GM12878 (cell line): ENCODE results near the gene ABL1. TPM values are rescaled to one million over a fixed set of nuclear protein-coding genes. Genes with fewer than 3 reads are reported as not detected.
A peak's percentile ranks its signal among the peaks of the same experiment; 100 is the strongest.

Source experiments
- BMI1 ChIP-seq: fragments of 450-650 bp; IDR thresholded peaks from 2 replicates; pipeline ENCODE4 v1.6.1; 2016; ENCODE audit warnings: mild to moderate bottlenecking, moderate library complexity, borderline replicate concordance
- CHD4 ChIP-seq: fragments of 200-600 bp; sonication (generic); IDR thresholded peaks from 2 replicates; pipeline ENCODE4 v1.6.1; 2016; ENCODE audit warnings: mild to moderate bottlenecking
- DPF2 ChIP-seq: fragments of 450-650 bp; IDR thresholded peaks from 2 replicates; pipeline ENCODE4 v1.6.1; 2017; ENCODE audit warnings: mild to moderate bottlenecking
- NBN ChIP-seq: fragments of 450-650 bp; IDR thresholded peaks from 2 replicates; pipeline ENCODE4 v1.6.1; 2016
- NFYA ChIP-seq: IDR thresholded peaks from 2 replicates; pipeline ENCODE4 v1.6.1; 2011; ENCODE audit warnings: low read depth, mild to moderate bottlenecking, low read length, improper control_type of control experiment, borderline replicate concordance
- NR2C1 ChIP-seq: fragments of 450-650 bp; IDR thresholded peaks from 2 replicates; pipeline ENCODE4 v1.6.1; 2017; ENCODE audit warnings: antibody characterized with exemption, mild to moderate bottlenecking, moderate library complexity
- NR2F1 ChIP-seq: fragments of 450-650 bp; conservative IDR thresholded peaks from 2 replicates; pipeline ENCODE4 v1.6.1; 2017; ENCODE audit warnings: mild to moderate bottlenecking
- POU2F2 ChIP-seq: IDR thresholded peaks from 3 replicates; pipeline ENCODE4 v1.6.1; 2011; ENCODE audit warnings: low read depth, mild to moderate bottlenecking, low read length, borderline replicate concordance
- RAD21 ChIP-seq: IDR thresholded peaks from 2 replicates; pipeline ENCODE4 v1.6.1; 2011; ENCODE audit warnings: mild to moderate bottlenecking, low read depth, low read length, moderate library complexity; ENCODE audit not compliant: insufficient read depth
- RAD51 ChIP-seq: fragments of 450-650 bp; IDR thresholded peaks from 2 replicates; pipeline ENCODE4 v1.6.1; 2016; ENCODE audit warnings: moderate library complexity, mild to moderate bottlenecking, inconsistent platforms
- RELA ChIP-seq: fragments of 450-650 bp; IDR thresholded peaks from 2 replicates; pipeline ENCODE4 v1.8.0; 2014; ENCODE audit warnings: borderline replicate concordance; ENCODE audit not compliant: partially characterized antibody
- SIN3A ChIP-seq: IDR thresholded peaks from 2 replicates; pipeline ENCODE4 v1.6.1; 2012; ENCODE audit warnings: low read depth, low read length, improper control_type of control experiment
- SRF ChIP-seq, 2 experiments: IDR thresholded peaks; 2 replicates each; pipeline ENCODE4 v1.6.1; 2011; ENCODE audit warnings: low read depth in 2 of 2, low read length in 2 of 2, mild to moderate bottlenecking in 1 of 2, moderate library complexity in 1 of 2
- ZNF24 ChIP-seq: fragments of 450-650 bp; IDR thresholded peaks from 2 replicates; pipeline ENCODE4 v1.6.1; 2017; ENCODE audit warnings: antibody characterized with exemption, mild to moderate bottlenecking
- ZNF622 ChIP-seq: fragments of 450-650 bp; IDR thresholded peaks from 2 replicates; pipeline ENCODE4 v1.6.1; 2017; ENCODE audit warnings: mild to moderate bottlenecking, inconsistent platforms
- polyA plus RNA-seq, 11 experiments: library from polyadenylated mRNA; depleted of rRNA in 4 of 11; unstranded in 6 of 11; stranded (reverse) in 5 of 11; fragments of >200 nt; fragmentation: Nextera tagmentation in 4 of 11; fragmentation: Illumina TruSeq in 1 of 11; extraction: Ambion mirVana in 4 of 11; extraction: Trizol in 1 of 11; gene quantifications; 1 replicate in 1 of 11; 2 replicates in 10 of 11; pipeline versions ENCODE4 v1.2.1 to v1.2.3, GENCODE V29; 2011 to 2016; ENCODE audit warnings: inconsistent platforms in 2 of 11, missing spikeins in 2 of 11, low read depth in 1 of 11
- total RNA-seq, 4 experiments: library from RNA; depleted of rRNA in 3 of 4; stranded (reverse); fragments of >200 nt in 3 of 4; fragmentation: Illumina TruSeq in 1 of 4; extraction: Trizol in 1 of 4; gene quantifications; 2 replicates each; pipeline versions ENCODE4 v1.2.1 to v1.2.3, GENCODE V29; 2013 to 2021
- TF ChIP-seq, protein P1 (sequence below): IDR thresholded peaks from 2 replicates; pipeline ENCODE4 v1.6.1; 2011; ENCODE audit warnings: borderline replicate concordance, low read depth, mild to moderate bottlenecking, moderate library complexity, low read length; ENCODE audit not compliant: insufficient read depth, poor library complexity, severe bottlenecking
- TF ChIP-seq, protein P2 (sequence below): IDR thresholded peaks from 2 replicates; pipeline ENCODE4 v1.6.1; 2012; ENCODE audit warnings: low read length, inconsistent platforms
- TF ChIP-seq, protein P3 (sequence below): fragments of 450-650 bp; conservative IDR thresholded peaks from 2 replicates; pipeline ENCODE4 v1.6.1; 2017; ENCODE audit warnings: mild to moderate bottlenecking, moderate library complexity
- TF ChIP-seq, protein P4 (sequence below): IDR thresholded peaks from 2 replicates; pipeline ENCODE4 v1.6.1; 2011; ENCODE audit warnings: mild to moderate bottlenecking, low read depth, low read length, moderate library complexity; ENCODE audit not compliant: insufficient replicate concordance
- TF ChIP-seq, protein P5 (sequence below): fragments of 450-650 bp; IDR thresholded peaks from 2 replicates; pipeline ENCODE4 v1.6.1; 2018; ENCODE audit warnings: borderline replicate concordance, mild to moderate bottlenecking; ENCODE audit not compliant: partially characterized antibody
- TF ChIP-seq, protein P6 (sequence below): IDR thresholded peaks from 2 replicates; pipeline ENCODE4 v1.6.1; 2012; ENCODE audit warnings: low read depth, low read length, improper control_type of control experiment

The ABL1 gene
- total and polyA plus RNA-seq, 10 of the 15 experiments (the other 5 are each of a cell fraction or from before 2014, with no cell fraction given): 0.79 to 51.5 (median 16.3) TPM

DNA sequence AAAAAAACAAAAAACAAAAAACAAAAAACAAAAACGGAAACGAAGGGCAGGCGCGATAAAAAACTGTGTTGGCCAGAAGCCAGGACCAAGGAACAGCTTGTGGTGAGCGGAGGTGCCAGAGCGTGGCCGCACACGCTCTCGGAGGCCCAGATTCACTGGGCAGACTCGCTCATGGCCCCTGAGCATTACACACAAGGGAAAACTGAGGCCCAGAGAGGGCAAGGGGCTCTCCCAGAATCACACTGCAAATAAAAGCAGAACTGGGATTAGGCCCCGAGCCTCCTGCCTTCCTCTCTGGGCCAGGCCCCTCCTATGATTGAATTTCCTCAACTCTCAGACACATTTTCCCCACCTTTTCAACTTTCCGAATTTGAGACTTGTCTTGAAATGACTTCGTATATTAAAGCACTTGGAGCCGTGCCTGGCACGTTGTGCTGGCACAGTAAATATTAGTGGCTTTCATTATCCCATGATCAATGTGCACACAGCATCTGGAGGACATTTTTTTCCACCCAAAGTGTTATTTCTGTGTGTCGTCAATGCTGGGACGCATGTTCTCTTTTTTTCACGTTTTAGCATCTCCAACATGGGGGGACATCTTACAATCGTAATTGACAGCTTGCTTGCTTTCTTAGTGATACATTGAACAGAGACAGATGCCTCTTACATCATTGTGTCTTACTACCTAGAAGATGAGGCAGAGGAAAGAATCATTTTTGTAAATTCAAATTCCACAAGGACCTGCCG lies 96.6 kb downstream of the ABL1 start (continued):
- TF ChIP-seq, protein P1, sequence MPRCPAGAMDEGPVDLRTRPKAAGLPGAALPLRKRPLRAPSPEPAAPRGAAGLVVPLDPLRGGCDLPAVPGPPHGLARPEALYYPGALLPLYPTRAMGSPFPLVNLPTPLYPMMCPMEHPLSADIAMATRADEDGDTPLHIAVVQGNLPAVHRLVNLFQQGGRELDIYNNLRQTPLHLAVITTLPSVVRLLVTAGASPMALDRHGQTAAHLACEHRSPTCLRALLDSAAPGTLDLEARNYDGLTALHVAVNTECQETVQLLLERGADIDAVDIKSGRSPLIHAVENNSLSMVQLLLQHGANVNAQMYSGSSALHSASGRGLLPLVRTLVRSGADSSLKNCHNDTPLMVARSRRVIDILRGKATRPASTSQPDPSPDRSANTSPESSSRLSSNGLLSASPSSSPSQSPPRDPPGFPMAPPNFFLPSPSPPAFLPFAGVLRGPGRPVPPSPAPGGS: no peak
- TF ChIP-seq, protein P2, sequence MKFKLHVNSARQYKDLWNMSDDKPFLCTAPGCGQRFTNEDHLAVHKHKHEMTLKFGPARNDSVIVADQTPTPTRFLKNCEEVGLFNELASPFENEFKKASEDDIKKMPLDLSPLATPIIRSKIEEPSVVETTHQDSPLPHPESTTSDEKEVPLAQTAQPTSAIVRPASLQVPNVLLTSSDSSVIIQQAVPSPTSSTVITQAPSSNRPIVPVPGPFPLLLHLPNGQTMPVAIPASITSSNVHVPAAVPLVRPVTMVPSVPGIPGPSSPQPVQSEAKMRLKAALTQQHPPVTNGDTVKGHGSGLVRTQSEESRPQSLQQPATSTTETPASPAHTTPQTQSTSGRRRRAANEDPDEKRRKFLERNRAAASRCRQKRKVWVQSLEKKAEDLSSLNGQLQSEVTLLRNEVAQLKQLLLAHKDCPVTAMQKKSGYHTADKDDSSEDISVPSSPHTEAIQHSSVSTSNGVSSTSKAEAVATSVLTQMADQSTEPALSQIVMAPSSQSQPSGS: no peak
- TF ChIP-seq RAD51: peak; percentile 20; the same call in 1 of the 2 replicates
- TF ChIP-seq, protein P3, sequence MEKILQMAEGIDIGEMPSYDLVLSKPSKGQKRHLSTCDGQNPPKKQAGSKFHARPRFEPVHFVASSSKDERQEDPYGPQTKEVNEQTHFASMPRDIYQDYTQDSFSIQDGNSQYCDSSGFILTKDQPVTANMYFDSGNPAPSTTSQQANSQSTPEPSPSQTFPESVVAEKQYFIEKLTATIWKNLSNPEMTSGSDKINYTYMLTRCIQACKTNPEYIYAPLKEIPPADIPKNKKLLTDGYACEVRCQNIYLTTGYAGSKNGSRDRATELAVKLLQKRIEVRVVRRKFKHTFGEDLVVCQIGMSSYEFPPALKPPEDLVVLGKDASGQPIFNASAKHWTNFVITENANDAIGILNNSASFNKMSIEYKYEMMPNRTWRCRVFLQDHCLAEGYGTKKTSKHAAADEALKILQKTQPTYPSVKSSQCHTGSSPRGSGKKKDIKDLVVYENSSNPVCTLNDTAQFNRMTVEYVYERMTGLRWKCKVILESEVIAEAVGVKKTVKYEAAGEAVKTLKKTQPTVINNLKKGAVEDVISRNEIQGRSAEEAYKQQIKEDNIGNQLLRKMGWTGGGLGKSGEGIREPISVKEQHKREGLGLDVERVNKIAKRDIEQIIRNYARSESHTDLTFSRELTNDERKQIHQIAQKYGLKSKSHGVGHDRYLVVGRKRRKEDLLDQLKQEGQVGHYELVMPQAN: no peak
- TF ChIP-seq NFYA: no peak
- TF ChIP-seq, protein P4, sequence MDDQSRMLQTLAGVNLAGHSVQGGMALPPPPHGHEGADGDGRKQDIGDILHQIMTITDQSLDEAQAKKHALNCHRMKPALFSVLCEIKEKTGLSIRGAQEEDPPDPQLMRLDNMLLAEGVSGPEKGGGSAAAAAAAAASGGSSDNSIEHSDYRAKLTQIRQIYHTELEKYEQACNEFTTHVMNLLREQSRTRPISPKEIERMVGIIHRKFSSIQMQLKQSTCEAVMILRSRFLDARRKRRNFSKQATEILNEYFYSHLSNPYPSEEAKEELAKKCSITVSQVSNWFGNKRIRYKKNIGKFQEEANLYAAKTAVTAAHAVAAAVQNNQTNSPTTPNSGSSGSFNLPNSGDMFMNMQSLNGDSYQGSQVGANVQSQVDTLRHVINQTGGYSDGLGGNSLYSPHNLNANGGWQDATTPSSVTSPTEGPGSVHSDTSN: no peak
- TF ChIP-seq ZNF622: no peak
- TF ChIP-seq DPF2: peak; percentile 87
- peak; percentile 91; the same call in 1 of the 2 replicates for TF ChIP-seq NBN
- no peak for TF ChIP-seq RELA
- no peak for TF ChIP-seq BMI1
- TF ChIP-seq, protein P5, sequence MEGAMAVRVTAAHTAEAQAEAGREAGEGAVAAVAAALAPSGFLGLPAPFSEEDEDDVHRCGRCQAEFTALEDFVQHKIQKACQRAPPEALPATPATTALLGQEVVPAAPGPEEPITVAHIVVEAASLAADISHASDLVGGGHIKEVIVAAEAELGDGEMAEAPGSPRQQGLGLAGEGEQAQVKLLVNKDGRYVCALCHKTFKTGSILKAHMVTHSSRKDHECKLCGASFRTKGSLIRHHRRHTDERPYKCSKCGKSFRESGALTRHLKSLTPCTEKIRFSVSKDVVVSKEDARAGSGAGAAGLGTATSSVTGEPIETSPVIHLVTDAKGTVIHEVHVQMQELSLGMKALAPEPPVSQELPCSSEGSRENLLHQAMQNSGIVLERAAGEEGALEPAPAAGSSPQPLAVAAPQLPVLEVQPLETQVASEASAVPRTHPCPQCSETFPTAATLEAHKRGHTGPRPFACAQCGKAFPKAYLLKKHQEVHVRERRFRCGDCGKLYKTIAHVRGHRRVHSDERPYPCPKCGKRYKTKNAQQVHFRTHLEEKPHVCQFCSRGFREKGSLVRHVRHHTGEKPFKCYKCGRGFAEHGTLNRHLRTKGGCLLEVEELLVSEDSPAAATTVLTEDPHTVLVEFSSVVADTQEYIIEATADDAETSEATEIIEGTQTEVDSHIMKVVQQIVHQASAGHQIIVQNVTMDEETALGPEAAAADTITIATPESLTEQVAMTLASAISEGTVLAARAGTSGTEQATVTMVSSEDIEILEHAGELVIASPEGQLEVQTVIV: no peak
- TF ChIP-seq NR2F1: peak; percentile 39
- TF ChIP-seq NR2C1: no peak
- no peak for TF ChIP-seq SRF (IDR thresholded peaks at IDR 0.05; ENCODE audit: low read depth in 2 of 2, low read length in 2 of 2)
- no peak for TF ChIP-seq RAD21
- TF ChIP-seq, protein P6, sequence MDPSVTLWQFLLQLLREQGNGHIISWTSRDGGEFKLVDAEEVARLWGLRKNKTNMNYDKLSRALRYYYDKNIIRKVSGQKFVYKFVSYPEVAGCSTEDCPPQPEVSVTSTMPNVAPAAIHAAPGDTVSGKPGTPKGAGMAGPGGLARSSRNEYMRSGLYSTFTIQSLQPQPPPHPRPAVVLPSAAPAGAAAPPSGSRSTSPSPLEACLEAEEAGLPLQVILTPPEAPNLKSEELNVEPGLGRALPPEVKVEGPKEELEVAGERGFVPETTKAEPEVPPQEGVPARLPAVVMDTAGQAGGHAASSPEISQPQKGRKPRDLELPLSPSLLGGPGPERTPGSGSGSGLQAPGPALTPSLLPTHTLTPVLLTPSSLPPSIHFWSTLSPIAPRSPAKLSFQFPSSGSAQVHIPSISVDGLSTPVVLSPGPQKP: no peak
- no peak for TF ChIP-seq CHD4
- TF ChIP-seq POU2F2: no peak
- no peak for TF ChIP-seq ZNF24
- TF ChIP-seq SIN3A: no peak
